ENCODE data around the gene KNCN.

KNCN gene

GRCh38 chr1:46526013-46526690, 25.3 kb downstream of the KNCN start:
- Mint-ChIP-seq H3K27me3 (peaks cover 38% of the 10 kb centered on the region), H3K27ac (no peak overlapping the region), H3K36me3 (ENCODE audit: low read depth) (no peaks in the 10 kb centered on the region), H3K4me1 (ENCODE audit: low read depth) (peaks cover 27% of the 10 kb centered on the region), H3K9me3 (no peaks in the 10 kb centered on the region), H3K4me3 (no peak overlapping the region)

- Mint-ChIP-seq H3K4me3 (no peak overlapping the region), H3K27ac (no peak overlapping the region), H3K4me1 (ENCODE audit: low read depth) (peaks cover 27% of the 10 kb centered on the region), H3K36me3 (ENCODE audit: low read depth) (no peaks in the 10 kb centered on the region), H3K27me3 (peaks cover 38% of the 10 kb centered on the region), H3K9me3 (no peaks in the 10 kb centered on the region)
These were observed 26.0 kb downstream of the KNCN start for GRCh38 chr1:46525253-46525983.

DNA sequence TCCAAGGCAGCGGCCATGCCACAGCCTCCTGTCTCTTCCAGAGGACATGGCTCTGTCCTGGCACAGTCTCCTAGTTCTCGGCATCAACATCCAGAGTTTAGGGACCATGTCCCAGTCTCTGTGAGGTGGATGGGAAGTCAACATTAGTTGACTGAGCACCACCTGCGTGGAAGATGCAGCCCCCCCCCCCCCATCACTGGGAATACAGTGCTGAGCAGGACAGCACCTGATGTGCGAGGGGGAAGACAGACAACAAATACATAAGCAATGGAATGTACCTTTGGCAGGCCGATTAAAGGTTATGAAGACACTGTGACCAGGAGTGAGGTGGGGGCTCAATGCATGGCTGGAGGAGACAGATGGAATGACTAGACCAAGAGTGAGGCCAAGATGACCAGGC, 26.6 kb downstream of the KNCN start:
- Mint-ChIP-seq H3K4me3 (no peak overlapping the region), H3K4me1 (ENCODE audit: low read depth) (peaks cover 27% of the 10 kb centered on the region), H3K36me3 (ENCODE audit: low read depth) (no peaks in the 10 kb centered on the region), H3K9me3 (no peaks in the 10 kb centered on the region), H3K27ac (no peak overlapping the region), H3K27me3 (peaks cover 38% of the 10 kb centered on the region)

GRCh38 chr1:46523496-46524353, 27.7 kb downstream of the KNCN start:
- Mint-ChIP-seq H3K4me3 (no peak overlapping the region), H3K27me3 (peaks cover 33% of the 10 kb centered on the region), H3K9me3 (no peaks in the 10 kb centered on the region), H3K36me3 (ENCODE audit: low read depth) (no peaks in the 10 kb centered on the region), H3K27ac (no peak overlapping the region), H3K4me1 (ENCODE audit: low read depth) (peaks cover 18% of the 10 kb centered on the region)

DNA sequence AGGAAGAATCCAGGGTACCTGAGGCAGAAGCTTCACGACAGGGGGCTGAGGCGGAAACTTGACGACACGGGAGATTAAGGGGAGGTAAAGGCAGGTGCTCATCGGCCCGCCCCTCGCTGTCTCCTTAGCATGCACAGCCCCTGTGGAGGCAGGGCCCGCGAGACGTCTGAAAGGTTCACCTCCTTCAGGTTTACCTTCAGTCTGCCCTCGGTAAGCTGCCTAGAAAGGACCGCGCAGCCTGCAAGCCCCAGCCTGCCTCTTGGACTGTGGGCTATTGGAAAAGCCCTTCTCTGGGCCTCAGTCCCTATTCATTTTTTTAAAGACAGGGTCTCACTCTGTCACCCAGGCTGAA, 28.5 kb downstream of the KNCN start:
- Mint-ChIP-seq H3K27ac (no peak overlapping the region), H3K4me1 (ENCODE audit: low read depth) (peaks cover 11% of the 10 kb centered on the region), H3K4me3 (no peak overlapping the region), H3K36me3 (ENCODE audit: low read depth) (no peaks in the 10 kb centered on the region), H3K9me3 (no peaks in the 10 kb centered on the region), H3K27me3 (peaks cover 30% of the 10 kb centered on the region)

DNA sequence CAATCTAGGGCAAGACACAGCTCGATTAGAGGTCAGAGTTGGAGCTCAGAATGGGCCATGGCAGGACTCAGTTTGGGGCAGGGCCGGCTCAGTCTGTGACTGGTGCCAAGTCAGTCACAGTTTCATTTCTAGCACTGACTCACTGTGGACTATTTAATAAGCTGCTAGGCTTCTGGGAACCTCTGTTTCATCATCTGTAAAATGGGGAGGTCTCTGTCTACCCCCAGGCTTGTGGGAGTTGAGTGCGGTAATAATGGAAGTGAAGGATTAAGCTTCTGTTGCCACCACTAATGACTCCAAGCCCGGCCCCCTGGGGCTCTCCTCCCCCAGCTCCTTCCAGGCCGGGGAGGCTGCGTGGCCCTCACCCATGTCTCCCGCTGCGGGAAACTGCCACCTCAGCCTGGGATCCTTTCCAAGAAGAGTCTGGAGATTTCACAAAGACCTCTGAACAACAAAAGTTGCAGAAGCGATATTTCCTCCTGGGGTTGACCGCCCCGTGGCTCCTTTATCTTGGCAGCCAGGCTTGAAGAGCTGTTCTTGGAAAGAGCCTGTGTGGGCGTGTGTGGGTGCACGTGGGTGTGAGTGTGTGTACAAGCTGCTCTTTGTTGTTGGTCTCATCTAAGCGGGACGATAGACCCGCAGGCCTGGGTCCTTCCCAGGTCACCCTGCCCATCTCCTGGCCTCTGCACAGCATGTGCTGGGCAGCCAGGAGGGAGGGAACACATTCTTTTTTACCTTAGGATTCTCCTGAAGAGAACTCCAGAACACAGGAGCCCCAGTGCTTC, 29.1 kb downstream of the KNCN start:
- no peaks in the 10 kb centered on the region for H3K9me3 Mint-ChIP-seq
- peak overlapping the region; percentile 32 for H3K4me3 Mint-ChIP-seq
- H3K36me3 Mint-ChIP-seq (ENCODE audit: low read depth) = no peaks in the 10 kb centered on the region
- H3K27ac Mint-ChIP-seq = no peak overlapping the region
- peaks cover 29% of the 10 kb centered on the region for H3K27me3 Mint-ChIP-seq
- H3K4me1 Mint-ChIP-seq (ENCODE audit: low read depth) = peaks cover 11% of the 10 kb centered on the region

DNA sequence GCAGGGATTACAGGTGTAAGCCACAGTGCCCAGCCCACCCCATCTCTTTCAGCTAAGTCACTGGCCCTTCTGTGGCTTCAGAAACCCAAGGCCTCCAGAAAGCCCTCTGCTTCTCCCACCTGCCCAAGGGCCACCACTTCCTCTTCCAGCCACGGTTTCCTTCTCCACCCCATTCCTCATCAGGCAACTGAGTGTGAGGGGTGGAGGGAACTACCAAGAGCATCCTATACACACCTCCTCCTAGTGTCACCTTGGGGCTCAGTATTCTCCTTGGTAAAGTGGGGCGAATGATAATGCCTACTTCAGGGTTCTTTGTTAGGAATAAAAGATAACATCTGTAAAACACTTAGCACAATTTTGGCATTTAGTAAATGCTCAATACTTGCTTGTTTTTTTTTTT, 30.0 kb downstream of the KNCN start:
- H3K4me1 Mint-ChIP-seq (ENCODE audit: low read depth) = peaks cover 11% of the 10 kb centered on the region
- H3K9me3 Mint-ChIP-seq = no peaks in the 10 kb centered on the region
- no peak overlapping the region for H3K4me3 Mint-ChIP-seq
- H3K36me3 Mint-ChIP-seq (ENCODE audit: low read depth) = no peaks in the 10 kb centered on the region
- H3K27me3 Mint-ChIP-seq = peaks cover 34% of the 10 kb centered on the region
- no peak overlapping the region for H3K27ac Mint-ChIP-seq

GRCh38 chr1:46520063-46520911, 31.2 kb downstream of the KNCN start:
- Mint-ChIP-seq H3K36me3 (ENCODE audit: low read depth) (no peaks in the 10 kb centered on the region), H3K27me3 (peaks cover 35% of the 10 kb centered on the region), H3K27ac (no peak overlapping the region), H3K4me1 (ENCODE audit: low read depth) (peaks cover 11% of the 10 kb centered on the region), H3K4me3 (no peak overlapping the region), H3K9me3 (no peaks in the 10 kb centered on the region)

GRCh38 chr1:46519209-46519608, 32.2 kb downstream of the KNCN start:
- peaks cover 11% of the 10 kb centered on the region for H3K4me1 Mint-ChIP-seq (ENCODE audit: low read depth)
- no peaks in the 10 kb centered on the region for H3K36me3 Mint-ChIP-seq (ENCODE audit: low read depth)
- no peaks in the 10 kb centered on the region for H3K9me3 Mint-ChIP-seq
- no peak overlapping the region for H3K4me3 Mint-ChIP-seq
- no peak overlapping the region for H3K27ac Mint-ChIP-seq
- peaks cover 31% of the 10 kb centered on the region for H3K27me3 Mint-ChIP-seq

GRCh38 chr1:46517932-46518498, 33.4 kb downstream of the KNCN start:
- Mint-ChIP-seq H3K4me1 (ENCODE audit: low read depth) (peaks cover 11% of the 10 kb centered on the region), H3K27ac (no peak overlapping the region), H3K36me3 (ENCODE audit: low read depth) (no peaks in the 10 kb centered on the region), H3K4me3 (no peak overlapping the region), H3K27me3 (peaks cover 34% of the 10 kb centered on the region), H3K9me3 (no peaks in the 10 kb centered on the region)

- no peak overlapping the region for H3K4me3 Mint-ChIP-seq
- no peaks in the 10 kb centered on the region for H3K9me3 Mint-ChIP-seq
- no peaks in the 10 kb centered on the region for H3K36me3 Mint-ChIP-seq (ENCODE audit: low read depth)
- H3K27me3 Mint-ChIP-seq = peaks cover 37% of the 10 kb centered on the region
- no peak overlapping the region for H3K27ac Mint-ChIP-seq
- peaks cover 4% of the 10 kb centered on the region for H3K4me1 Mint-ChIP-seq (ENCODE audit: low read depth)
These were observed 34.3 kb downstream of the KNCN start for GRCh38 chr1:46517010-46517600.

- no peak overlapping the region for H3K4me3 Mint-ChIP-seq
- H3K27me3 Mint-ChIP-seq = peaks cover 37% of the 10 kb centered on the region
- no peaks in the 10 kb centered on the region for H3K4me1 Mint-ChIP-seq (ENCODE audit: low read depth)
- H3K36me3 Mint-ChIP-seq (ENCODE audit: low read depth) = no peaks in the 10 kb centered on the region
- H3K27ac Mint-ChIP-seq = no peak overlapping the region
- H3K9me3 Mint-ChIP-seq = no peaks in the 10 kb centered on the region
These were observed 35.1 kb downstream of the KNCN start for GRCh38 chr1:46516200-46516950.

DNA sequence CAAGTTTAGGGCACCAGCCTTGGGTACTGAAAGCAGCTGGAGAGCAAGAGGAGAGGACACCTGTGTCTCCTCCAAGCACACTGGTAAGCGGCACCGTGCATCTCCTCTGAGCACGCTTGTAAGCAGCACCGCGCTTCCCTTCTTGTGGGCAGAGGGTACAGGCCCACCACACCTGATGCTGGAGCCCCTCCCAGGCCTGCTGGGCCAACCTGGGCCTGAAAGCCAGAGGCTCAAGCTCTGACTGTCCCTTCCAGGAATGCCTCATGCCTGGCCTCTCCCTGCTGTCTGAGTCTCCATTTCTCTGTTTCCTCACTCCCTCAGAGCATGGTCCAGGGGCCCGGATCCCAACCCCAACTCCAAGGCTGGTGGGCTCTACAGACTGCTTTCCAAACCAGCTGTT, 35.9 kb downstream of the KNCN start:
- Mint-ChIP-seq H3K4me3 (no peak overlapping the region), H3K27ac (no peak overlapping the region), H3K4me1 (ENCODE audit: low read depth) (no peaks in the 10 kb centered on the region), H3K27me3 (peaks cover 37% of the 10 kb centered on the region), H3K36me3 (ENCODE audit: low read depth) (no peaks in the 10 kb centered on the region), H3K9me3 (no peaks in the 10 kb centered on the region)

Measured in stimulated activated naive CD8-positive, alpha-beta T cell treated with anti-CD3 and anti-CD28 coated beads, Interleukin-15, Interleukin-2, amounts not matched to agents 100 ng/mL and 50 ng/mL, for 24 hours (primary cell).